Right renal cortex interstitium (tissue), 3 donors: ENCODE results near the gene AP3S2. TPM values are rescaled to one million over a fixed set of nuclear protein-coding genes. Genes with fewer than 3 reads are reported as not detected.
"Not testable (repeated sequence)": the region's sequence is repeated elsewhere in the genome, so short reads cannot be mapped to it uniquely, and the experiment has no call there.

ENCODE experiments used
- DNase-seq, 3 donors: peaks; one replicate each; pipeline ENCODE4 v3.0.0-alpha.2; 2013; ENCODE audit warnings: low read depth in 3 of 3, low spot score in 2 of 3
- polyA plus RNA-seq, 3 donors: library from polyadenylated mRNA; unstranded; fragments of 120-200 nt; gene quantifications; one replicate each; pipeline ENCODE4 v1.2.1, GENCODE V29; 2013; ENCODE audit not compliant: insufficient read length in 3 of 3

The AP3S2 gene
- polyA plus RNA-seq, result 10 to 100 TPM; 43.5 to 58.9 (median 54.2) TPM

DNA sequence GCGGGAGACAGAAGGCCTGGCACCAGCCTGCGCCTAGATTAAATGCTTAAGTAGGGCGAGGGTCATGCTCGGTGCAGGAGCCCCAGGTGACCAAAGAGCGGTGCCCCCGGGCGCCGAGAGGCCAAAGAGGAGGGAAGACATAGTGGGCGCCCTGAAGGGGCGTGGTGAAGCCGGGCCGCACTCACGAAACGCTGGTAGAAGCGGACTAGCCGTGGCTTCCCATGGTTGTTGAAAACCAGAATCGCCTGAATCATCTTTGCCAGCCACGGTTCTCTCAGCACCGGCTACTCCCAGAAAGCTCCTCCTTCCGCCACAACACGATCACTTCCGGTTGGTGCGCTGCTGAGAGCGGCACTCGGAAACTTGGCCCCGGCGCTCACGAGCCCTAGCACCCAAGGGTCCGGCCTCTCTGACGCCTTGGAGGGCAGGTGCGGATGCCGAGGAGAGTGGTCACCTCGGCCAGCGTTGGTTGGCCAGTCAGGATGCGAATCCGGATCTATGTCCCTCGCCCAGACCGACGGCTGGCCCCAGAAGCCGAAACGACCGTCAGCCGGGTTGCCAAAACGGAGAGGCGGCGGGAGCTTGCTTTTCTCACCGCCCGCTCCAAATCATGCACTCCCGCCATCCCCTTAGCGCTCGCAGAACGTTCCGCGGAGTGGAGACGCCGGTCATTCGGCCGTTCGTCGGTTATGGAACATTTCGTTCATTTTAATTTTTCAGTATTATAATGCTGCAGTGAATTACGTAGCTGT is at the start of gene AP3S2:
Gene AP3S2 (minus strand): TSS at position 299 of the 752 bp plus-strand sequence. CDS start 45 bp downstream, at position 254.
- DNase-seq, result peak; percentile 82 to 91 (median 88)

- DNase-seq, result no peak
These were observed 46.1 kb upstream of the AP3S2 start for GRCh38 chr15:89939910-89940309.

DNA sequence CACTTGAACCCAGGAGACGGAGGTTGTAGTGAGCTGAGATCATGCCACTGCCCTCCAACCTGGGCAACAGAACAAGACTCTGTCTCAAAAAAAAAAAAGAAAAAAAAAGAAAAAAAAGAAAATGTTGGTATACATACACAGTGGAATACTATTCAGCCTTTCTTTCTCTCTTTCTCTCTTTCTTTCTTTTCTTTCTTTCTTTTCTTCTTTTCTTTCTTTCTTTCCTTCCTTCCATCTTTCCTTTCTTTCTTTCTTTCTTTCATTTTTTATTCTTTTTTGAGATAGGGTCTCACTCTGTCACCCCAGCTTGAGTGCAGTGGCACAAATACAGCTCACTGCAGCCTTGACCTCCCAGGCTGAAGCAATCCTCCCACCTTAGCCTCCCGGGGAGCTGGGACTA is 45.6 kb upstream of the AP3S2 start:
- not testable (repeated sequence) for DNase-seq

GRCh38 chr15:89937365-89938350 is 43.9 kb upstream of the AP3S2 start:
- no peak for DNase-seq

GRCh38 chr15:89936786-89937265 is 43.0 kb upstream of the AP3S2 start:
- no peak for DNase-seq

- no peak for DNase-seq
These were observed 42.4 kb upstream of the AP3S2 start for GRCh38 chr15:89936051-89936785.

GRCh38 chr15:89932880-89933279 is 39.1 kb upstream of the AP3S2 start:
- DNase-seq, result no peak

GRCh38 chr15:89928421-89928820 is 34.6 kb upstream of the AP3S2 start:
- DNase-seq, result no peak

DNA sequence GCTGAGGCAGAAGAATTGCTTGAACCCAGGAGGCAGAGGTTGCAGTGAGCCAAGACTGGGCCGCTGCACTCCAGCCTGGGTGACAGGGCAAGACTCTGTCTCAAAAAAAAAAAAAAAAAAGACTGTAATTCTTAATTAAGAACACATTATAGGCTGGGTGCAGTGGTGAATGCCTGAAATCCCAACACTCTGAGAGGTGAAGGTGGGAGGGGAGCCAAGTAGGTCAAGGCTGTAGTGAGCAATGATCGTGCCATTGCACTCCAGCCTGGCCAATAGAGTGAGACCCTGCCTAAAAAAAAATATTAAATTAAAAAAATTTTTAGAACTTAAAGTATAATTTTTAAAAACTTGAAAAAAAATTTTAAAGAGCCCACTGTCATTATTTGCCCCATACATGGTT is 32.4 kb upstream of the AP3S2 start:
- no peak for DNase-seq

GRCh38 chr15:89917442-89918101 is 23.8 kb upstream of the AP3S2 start:
- no peak for DNase-seq

GRCh38 chr15:89916660-89917059 is 22.9 kb upstream of the AP3S2 start:
- no peak for DNase-seq

- no peak for DNase-seq
These were observed 19.0 kb upstream of the AP3S2 start, which contains the start of gene ARPIN for GRCh38 chr15:89912674-89913396. Gene ARPIN, minus strand, starts transcription at chr15:89912952. Its CDS starts 117 bp downstream, at chr15:89912835.

DNA sequence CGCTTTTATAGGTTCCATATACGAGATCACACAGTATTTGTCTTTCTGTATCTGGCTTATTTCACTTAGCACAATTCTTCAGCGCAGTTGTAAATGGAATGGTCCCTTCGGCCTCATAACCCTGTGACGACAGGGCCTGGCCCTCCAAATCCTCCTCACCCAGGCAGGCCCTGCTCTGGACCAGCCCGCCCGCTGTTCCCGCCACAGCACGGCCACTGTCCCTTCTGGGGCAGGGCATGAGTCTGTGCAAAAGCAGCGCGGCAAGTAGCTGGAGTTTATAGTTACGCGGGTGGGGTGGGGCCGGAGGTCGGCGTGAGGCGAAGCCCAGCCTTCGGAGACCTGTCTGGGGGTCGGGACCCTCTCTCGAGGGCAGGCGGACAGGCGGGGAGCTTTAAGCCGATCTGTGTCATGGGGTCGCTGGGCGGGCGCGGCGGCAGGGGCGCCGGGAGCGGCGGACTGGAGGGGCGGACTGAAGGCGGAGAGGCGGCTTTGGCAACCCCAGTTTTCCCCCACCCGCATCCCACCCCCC is 18.4 kb upstream of the AP3S2 start:
- no peak for DNase-seq

DNA sequence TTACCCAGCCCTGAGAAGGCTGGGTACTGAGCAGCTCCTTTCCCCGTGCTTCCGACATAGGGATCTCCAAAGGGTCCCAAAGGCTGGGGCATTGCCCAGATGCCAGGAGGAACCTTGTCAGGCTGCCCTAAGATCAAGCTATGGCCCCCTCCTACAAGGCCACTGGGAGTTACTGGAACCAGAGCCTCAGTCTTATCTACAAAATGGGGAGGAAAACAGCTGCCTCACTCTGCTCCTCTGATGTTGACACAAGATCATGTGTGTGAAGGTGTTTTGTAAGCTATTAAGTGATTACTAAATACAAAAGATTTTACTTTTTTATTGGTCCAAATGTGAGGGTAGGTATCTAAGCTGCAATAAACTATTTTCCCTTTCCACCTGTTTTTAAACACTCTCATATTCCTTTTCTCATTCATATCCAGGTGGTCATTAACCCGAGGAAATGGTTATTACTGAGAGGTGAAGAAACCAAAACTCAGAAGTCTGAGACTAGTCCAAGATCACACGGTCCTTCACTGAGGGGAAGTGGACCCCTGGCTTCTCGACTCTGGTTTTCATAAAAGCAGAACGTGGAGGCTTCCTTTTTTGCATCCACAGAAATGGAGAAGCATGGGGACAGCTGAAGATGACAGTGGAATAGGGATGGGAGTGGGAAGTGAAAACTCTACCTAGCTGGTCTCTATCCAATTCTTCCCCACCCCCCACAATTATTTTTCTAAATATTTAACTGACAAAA is 17.3 kb upstream of the AP3S2 start:
- no peak for DNase-seq

- no peak for DNase-seq
These were observed 15.8 kb upstream of the AP3S2 start for GRCh38 chr15:89909611-89910010.

- no peak for DNase-seq
These were observed 14.4 kb upstream of the AP3S2 start for GRCh38 chr15:89908226-89908625.

DNA sequence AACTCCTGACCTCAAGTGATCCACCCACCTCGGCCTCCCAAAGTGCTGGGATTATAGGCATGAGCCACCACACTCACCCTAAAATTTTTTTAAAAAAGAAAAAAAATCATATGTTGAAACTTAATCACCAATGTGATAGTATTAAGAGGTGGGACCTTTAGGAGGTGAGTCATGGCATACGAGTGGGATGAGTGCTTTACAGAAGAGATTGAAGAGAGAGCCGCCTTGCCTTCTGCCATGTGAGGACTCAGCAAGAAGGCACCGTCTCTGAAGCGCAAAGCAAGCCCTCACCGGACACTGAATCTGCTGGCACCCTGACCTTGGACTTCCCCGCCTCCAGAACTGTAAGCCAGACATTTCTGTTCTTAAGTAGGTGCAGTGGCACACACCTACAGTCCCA is 13.5 kb upstream of the AP3S2 start:
- DNase-seq, result no peak

DNA sequence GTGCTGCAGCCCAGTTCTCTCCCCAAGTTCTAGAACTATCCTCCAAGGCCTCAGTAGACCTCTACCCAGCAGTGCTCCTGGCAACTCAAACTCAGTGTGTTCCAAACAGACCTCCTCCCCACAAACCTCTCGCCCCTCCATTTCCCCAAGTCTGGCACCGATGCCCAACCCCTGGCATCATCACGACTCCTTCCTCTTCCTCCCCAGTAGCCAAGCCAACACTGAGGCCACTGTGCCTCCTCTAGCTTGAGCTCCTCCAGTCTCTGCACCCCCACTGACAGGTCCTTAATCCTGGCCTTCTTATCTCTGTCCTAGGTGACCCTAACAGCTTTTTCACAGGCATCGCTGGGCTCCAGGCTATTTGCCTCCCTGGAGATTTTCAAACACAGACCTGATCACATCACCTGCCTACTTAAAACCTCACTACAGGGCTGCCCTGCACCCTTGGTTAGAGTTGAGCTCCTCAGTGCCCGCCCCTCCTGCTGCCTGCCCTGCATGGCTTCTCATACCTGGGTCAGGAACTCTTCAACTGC is 12.1 kb upstream of the AP3S2 start:
- DNase-seq, result no peak
